ENCODE measurements around the gene NXNL1.
"Not testable (repeated sequence)": the region's sequence is repeated elsewhere in the genome, so short reads cannot be mapped to it uniquely, and the experiment has no call there.

The NXNL1 gene

GRCh38 chr19:17486545-17487240 lies 26.0 kb upstream of the NXNL1 start:
- DNase-seq = no peak

- no peak for DNase-seq
Observed at GRCh38 chr19:17484520-17485185, 23.9 kb upstream of the NXNL1 start.

- DNase-seq = no peak
Observed at GRCh38 chr19:17483605-17484002, 22.9 kb upstream of the NXNL1 start.

- DNase-seq = no peak
Observed at GRCh38 chr19:17482877-17483604, 22.3 kb upstream of the NXNL1 start.

GRCh38 chr19:17481986-17482385 lies 21.3 kb upstream of the NXNL1 start:
- no peak for DNase-seq

GRCh38 chr19:17479325-17479791 lies 18.6 kb upstream of the NXNL1 start:
- no peak for DNase-seq

DNA sequence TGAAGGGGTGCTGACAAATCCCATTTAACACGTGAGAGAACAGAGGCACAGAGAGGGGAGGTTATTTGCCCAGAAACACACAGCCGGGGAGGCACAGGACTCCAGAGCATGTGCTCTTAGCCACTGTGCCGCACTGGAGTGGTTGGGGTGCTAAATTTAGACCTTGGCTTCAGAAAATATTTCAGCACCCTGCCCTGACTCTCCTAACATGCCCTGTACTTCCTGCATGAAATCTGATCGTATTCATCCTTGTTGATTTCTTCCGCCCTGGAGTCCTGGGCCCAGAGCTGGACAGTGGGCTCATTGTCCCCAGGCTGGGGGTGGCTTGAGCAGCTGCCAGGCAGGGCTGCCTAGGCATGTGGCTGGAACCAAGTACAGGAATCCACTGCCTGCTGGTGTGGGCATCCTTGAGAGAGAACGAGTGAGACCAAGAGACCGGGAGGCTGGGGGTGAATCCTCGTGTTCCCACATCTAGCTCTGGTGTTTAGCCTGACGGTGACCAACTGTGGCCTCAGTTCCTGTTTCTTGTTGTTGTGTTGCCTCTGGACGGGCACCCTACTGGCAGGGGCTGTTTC lies 14.9 kb upstream of the NXNL1 start:
- DNase-seq = no peak

- DNase-seq = not testable (repeated sequence)
Observed at GRCh38 chr19:17475011-17475540, 14.3 kb upstream of the NXNL1 start.

DNA sequence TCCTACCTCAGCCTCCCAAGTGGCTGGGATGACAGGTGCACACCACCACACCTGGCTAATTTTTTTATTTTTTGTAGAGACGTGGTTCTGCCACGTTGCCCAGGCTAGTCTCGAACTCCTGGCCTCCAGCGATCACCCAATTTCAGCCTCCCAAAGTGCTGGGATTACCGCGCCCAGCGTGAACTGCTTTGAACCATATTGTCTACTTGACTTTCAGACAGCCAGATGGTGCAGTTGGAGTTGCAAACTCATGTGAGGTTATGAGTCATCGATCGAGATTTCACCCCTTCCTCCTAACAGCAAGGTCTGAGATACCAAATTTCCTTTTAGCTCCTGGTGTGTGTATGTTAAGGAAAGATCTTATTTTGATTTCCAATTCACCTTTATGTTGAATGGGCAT lies 12.3 kb upstream of the NXNL1 start:
- DNase-seq = no peak

DNA sequence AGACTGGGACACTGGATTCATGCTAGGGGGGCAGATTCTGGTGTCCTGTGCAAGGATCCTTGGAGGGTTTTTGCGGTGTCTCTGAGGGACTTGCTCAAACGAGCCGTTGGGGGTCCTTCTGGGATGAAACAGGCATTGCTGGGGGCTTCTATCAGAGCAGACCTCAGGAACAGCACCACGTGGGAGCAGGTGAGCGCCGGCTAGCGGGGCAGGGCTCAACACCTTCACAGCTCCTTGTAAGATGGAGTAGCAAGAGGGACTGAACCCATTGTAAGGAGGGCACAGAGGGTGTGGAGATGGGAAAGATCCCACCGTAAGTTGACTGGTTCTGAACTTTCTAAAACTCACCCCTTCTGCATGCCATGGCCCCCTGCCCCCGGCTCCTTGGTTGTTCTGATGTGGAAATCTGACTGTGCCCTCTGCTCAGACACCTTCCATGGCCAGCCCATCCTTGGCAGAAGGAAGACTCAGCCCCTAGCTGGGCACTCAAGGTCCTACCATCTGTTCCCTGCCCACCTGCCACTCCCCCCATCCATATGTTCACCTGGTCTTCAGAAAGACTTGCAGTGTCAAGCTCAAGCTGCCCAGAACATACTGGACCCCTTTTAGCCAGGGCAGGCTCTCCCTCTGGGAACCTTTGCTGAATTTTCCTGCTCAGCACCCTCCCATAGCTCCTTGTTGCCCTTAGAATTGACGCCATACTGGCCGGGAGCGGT lies 10.8 kb upstream of the NXNL1 start:
- DNase-seq = no peak

DNA sequence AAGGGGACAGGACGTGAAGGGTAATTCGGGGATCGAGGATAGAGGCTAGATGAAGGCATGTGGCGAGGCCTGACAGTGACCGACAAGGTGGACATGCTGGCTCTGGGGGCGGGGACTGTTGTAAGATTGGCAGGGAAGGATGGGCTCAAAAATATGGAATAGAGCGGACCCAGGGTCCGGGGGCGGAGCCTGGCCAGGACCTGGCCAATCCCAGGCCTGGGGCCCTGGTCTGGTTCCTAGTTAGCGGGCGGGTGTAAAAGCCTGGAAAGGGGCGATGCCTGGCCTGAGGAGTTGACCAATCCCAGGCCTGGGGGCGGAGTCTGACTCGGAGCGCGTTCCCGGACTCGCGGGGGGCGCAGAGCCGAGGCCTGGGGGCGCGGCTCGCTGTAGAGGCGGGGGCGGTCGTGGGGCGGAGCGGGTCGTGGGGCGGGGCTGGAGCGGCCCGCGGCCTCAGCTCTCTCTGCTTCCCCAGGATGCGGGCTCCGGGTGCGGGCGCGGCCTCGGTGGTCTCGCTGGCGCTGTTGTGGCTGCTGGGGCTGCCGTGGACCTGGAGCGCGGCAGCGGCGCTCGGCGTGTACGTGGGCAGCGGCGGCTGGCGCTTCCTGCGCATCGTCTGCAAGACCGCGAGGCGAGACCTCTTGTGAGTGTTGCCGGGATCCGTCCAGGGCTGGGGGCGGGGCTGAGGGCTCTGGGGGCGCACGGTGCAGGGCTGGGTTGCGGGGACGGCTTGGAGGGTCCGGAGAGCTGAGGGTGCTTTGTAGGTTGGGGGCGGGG lies 9.5 kb upstream of the NXNL1 start, which contains the start of gene SLC27A1:
Gene SLC27A1 (plus strand): TSS at position 457 of the 774 bp plus-strand sequence. CDS start 17 bp downstream, at position 474.
- peak; percentile 80 for DNase-seq

GRCh38 chr19:17469481-17470067 lies 8.8 kb upstream of the NXNL1 start:
- no peak for DNase-seq

GRCh38 chr19:17469092-17469480 lies 8.4 kb upstream of the NXNL1 start:
- DNase-seq = no peak

DNA sequence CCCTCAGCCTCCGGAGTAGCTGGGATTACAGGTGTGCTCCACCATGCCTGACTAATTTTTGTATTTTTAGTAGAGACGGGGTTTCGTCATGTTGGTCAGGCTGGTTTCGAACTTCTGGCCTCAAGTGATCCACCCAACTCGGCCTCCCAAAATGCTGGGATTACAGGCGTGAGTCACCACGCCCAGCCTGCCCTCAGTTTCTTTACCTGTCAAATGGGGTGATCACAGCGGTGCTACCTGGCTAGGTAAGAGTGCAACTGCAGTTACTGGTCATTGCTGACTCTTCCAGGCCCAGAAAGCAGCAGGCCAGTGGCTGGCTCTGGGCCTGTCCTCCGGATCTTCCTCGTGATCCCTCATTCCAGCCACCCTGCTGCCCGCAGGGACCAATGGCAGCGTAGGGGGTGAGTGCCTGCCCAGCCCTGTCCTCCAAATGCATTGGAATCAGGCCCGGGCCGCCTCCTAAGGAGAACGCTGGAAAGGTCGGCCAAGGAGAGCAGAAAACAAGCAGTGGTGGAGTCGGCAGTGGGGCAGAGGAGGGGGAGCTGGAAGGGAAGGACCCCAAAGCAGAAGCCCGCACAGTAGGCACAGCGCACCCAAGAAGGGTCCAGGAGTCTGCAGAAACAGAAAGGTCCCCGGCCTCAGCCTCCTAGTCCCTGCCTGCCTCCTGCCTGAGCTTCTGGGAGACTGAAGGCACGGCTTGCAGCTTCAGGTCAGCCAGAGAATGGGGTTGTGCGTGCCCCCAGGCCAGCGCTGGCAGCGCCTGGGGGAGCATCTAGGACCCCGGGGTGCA lies 7.8 kb upstream of the NXNL1 start:
- DNase-seq = no peak

DNA sequence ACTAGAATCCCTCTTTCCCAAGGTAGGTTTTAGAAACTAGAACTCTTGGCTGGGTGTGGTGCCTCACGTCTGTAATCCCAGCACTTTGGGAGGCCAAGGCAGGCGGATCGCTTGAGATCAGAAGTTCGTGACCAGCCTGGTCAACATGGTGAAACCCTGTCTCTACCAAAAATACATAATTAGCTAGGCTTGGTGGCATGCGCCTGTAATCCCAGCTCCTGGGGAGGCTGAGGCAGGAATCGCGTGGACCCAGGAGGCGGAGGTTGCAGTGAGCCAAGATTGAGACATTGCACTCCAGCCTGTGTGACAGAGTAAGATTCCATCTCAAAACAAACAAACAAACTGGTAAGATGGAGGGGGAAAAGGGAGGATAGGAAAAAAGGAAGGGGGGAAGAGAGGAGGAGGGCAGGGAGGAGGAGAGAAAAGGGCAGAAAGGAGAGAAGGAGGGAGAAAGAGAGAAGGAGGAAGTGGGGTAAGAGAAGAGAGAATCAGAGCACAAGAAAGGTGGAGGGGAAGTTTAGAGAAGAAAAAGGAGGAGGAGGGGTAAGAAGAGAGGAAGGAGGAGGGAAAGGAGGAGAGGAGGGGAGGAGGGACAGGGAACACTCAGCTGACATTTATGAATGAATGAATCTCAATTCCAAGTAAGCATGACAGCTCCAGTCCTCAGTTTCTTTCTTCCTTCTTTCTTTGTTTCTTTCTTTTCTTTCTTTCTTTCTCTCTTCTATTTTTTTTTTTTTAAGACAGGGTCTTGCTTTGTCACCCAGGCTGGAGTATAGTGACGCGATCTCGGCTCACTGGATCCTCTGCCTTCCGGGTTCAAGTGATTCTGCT lies 7.0 kb upstream of the NXNL1 start:
- no peak for DNase-seq

- DNase-seq = no peak
Observed at GRCh38 chr19:17466487-17466850, 5.7 kb upstream of the NXNL1 start.

DNA sequence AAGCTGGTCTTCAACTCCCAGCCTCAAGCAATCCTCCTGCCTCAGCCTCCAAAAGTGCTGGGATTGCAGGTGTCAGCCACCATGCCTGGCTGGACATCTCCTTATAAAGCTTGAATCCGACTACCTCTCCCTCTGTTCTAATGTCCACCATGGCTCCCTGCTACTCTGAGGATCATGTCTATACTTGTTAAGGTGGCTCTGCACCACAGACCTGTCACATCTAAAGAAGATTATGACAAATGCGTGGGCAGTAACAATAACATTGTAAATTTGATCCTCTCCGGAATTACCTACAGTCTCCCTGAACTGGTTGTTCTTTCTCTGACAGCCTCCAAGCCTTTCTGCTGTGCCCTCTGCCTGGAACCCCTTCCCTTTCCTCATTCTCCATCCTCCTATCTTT lies 1.8 kb downstream of the NXNL1 start:
- DNase-seq = no peak

DNA sequence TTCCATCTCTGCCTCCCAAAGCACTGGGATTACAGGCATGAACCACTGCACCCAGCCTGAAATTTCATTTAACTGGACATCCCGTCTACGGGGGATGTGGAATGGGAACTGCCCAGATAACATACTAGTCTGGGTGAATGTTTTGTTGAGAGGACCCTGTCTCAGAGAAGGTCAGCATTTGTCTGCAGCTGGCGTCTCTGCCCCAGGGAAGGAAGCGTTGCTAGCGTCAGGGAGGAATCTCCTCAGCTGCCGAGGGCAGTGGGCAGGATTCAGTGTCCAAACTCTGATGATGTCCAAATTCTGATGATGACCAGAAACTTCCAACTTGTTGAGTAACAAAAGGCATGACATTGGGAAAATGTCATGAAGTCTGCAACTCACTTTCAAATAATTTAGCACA lies 3.1 kb downstream of the NXNL1 start:
- DNase-seq = no peak

DNA sequence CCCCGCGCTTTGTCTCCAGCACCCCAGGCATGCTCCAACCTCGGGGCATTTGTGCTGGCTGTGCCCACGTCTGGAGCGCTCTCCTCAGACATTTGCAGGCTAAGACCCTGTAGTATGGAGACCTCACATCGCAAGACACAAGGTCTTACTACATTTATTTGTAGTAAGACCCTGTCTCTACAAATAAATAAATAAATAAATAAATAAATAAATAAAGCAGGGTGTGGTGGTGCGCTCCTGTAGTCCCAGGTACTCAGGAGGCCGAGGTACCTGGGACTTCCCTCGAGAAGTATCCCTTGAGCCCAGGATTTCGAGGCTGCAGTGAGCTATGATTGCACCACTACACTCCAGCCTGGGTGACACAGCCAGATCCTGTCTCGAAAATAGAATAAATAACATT lies 4.6 kb downstream of the NXNL1 start:
- DNase-seq = no peak
